HUDEP-2 (cell line): ENCODE results near the gene FRMD1.

Experiments used
- DNase-seq, 76 experiments: peaks; one replicate each; lab custom pipeline; 2025; ENCODE audit not compliant: unreplicated experiment in 76 of 76; lab: John Stamatoyannopoulos, UW

FRMD1 gene

DNA sequence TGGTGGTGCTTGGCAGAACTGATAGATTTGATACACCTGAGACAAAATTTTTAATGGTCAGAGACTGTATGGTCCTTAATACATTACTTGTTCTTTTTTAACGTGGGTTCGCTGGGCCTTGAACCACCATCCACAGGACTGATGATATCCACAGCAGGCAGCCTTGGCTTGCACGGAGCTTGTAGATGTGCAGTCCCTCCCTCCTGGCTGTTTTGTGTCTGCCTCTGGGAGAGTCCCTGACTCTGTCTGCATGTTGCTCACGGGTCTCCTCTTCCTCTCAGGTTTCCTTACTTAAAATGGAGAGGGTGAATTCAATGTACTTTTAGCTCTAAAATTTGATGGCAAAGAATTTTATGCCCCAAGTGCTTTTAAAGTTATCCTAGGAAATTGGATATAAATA, 64.0 kb downstream of the FRMD1 start:
- DNase-seq, result no peak

DNA sequence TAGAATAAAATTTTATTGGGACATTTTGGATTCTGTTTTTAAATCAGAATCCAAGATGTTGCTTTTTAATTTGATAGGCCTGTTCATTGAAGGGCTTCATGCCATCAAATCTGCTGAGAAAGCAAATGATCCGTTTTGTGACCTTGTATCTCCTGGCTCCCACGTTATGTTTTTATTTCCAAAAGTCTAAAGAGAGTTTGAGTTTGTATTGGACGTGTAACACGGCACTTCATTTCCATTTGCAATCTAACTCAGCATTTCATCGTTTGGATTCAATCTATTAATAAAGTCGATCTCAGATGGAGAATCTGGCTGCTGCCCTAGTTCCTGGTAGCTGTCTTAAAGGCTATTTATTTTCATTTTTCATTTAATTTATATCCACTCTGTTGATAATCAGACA, 64.6 kb downstream of the FRMD1 start:
- no peak for DNase-seq

DNA sequence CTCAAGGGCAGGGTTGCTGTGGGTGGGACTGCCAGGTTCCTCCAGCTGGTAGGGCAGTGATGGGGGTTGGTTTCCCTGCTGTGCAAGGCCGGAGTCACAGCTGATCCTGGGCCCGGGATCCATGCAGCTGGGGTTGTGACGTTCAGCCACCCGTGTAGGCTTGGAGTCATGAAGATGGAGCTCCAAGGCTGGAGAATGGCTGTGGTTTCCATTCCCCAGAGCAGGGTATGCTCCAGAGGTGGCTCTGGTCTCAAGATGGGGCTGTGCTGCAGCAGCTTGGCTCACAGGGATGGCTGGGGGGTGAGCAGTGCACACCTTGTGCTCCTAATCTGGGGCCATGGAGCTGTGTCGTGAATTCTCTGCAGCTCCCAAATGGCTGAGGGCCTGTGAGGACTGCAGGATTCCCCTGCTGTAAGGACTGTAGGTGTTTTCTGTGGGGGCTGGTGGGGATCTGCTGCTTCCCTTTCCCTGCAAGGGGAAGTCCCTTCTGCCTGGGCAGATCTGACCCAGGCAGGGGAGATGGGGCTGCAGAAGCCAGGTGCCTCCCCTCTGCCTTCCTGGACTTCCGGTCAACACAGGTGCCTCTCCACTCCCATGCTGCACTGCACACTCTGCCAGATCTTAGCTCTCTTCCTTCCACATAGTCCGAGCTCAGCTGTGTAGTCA, 65.6 kb downstream of the FRMD1 start:
- no peak for DNase-seq

DNA sequence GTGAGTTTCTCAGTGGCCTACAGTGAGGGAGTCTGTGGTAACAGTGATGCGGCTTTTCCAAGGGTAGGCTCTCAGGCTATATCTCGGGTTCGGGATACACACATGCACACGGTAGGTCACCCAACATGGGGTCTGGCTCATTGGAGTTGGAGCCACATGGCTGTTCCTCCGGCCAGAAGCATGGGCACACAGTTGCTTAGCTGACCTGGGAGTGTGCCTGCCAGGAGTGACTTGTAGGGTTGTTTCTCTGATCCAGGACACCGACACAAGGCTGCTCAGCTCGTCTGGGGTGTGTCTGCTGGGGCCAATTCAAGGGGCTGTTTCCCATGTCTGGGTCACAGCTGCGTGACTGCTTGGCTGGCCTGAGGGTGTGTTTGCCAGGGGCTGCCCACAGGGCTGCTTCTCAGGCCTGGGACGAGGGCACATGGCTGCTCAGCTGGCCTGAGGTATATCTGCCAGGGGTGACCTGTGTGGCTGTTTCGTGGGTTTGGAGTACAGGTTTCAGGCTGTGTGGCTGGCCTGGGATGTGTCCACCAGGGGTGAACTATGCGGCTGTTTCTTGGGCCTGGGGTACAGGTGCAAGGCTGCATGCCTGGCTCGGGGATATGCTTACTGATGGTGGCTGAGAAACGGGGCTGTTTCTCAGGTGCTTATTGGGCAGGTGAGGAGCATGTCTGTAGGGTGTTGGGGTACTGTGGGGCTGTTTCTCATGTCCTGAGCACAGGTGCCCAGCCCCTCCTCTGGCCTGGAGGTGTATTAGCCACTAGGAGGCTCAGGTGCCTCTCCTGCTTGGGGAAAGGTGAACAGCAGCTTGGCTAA, 66.4 kb downstream of the FRMD1 start:
- no peak for DNase-seq

GRCh38 chr6:168011291-168011690, 67.7 kb downstream of the FRMD1 start:
- DNase-seq, result no peak

GRCh38 chr6:168009331-168009730, 69.7 kb downstream of the FRMD1 start:
- DNase-seq, result no peak

DNA sequence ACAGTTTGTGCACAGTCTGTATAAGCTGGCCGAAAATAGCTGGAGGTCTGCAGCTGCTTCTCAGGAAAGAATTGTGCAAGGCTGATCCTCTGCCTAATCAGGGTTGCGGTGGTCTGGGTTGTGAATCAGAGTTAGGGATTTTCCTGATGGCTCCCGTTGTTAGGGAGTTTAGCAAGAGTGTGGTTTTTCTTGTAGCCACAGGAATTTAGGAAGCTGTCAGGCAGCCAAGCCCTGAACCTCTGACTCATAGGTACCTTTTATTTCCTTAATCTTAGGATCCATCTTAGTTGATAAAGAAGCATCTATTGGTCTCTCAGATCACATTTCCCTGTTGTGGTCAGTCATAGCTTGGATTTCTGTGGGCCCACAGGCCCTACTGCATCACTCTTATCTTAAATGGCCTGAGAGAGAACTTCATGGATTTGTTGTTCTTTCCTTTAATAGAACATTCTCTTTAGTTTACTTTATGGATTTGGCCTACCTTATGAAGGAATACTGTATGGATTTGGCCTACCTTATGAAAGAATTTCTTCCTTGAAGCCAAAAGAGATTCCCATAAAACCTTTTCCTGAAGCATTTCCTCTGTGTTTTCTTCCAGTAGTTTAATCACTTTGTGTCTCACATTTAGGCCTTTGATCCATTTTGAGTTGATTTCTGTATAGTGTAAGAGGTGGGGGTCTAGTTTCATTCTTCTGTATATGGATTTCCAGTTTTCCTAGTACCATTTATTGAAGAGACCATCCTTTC, 71.2 kb downstream of the FRMD1 start:
- DNase-seq, result no peak

DNA sequence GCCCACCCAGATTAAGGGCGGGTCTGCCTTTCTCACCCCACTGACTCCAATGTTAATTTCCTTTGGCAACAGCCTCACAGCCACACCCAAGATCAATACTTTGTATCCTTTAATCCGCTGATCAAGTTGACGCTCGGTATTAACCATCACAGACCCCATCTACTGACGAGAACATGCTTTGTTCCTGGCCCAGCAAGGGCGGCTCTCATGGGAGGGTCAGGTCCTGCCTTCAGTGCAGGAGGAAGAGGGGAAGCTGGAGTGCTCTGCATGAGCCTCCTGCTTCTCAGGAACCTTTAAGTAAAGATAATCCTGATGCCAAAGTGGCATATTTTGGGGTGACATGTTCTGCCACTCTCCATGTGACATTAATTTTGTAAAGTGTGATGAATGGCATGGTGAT, 73.2 kb downstream of the FRMD1 start:
- no peak for DNase-seq

GRCh38 chr6:168004945-168005344, 74.1 kb downstream of the FRMD1 start:
- DNase-seq, result no peak

DNA sequence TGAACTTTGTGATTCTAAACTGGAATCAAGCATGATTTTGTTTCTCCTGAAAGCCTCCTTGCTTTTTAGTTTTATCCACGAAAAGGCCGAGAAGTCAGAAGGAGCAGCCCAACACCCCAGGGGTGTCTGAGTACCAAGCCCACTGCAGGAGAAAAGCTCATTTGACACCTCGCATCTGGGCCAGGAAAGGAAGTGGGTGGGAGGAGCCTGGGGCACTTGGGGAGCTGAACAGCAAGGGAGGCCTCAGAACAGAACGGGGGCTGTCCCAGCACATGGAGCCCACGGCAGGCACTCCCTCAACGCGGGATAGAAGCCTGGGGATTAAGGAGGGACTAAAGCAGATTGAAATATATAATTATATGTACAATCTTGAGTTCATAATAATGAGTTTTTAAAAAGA, 75.0 kb downstream of the FRMD1 start:
- DNase-seq, result no peak
